Keratinocyte (primary cell): Measurements from ENCODE around the gene OR10A7. TPM values are rescaled to one million over a fixed set of nuclear protein-coding genes. Genes with fewer than 3 reads are reported as not detected.

Experiments used
- DNase-seq: peaks from one replicate; pipeline ENCODE4 v3.0.0-alpha.2; 2011; ENCODE audit warnings: low read depth, missing footprints, low spot score
- FAIRE-seq: peaks from 2 replicates; lab custom pipeline; 2011; peaks lifted over from hg19 to GRCh38; lab: Jason Lieb, UNC
- H2AFZ ChIP-seq: 2 replicates; pipeline ENCODE4 v1.6.0; 2012; ENCODE audit warnings: low read length, control low read depth, inconsistent platforms; ENCODE audit not compliant: control insufficient read depth
- H3K27ac ChIP-seq: 2 replicates; pipeline ENCODE4 v1.5.1; 2011; ENCODE audit warnings: low read length; ENCODE audit not compliant: control insufficient read depth, insufficient read depth
- H3K27me3 ChIP-seq: 3 replicates; pipeline ENCODE4 v1.6.0; 2011; ENCODE audit warnings: low read length; ENCODE audit not compliant: control insufficient read depth, insufficient read depth; ENCODE audit errors: extremely low read depth
- H3K36me3 ChIP-seq, 2 experiments: 2 replicates in 1 of 2; 3 replicates in 1 of 2; pipeline ENCODE4 v1.5.1; 2011; ENCODE audit warnings: low read length in 2 of 2, mild to moderate bottlenecking in 1 of 2; ENCODE audit not compliant: control insufficient read depth in 2 of 2, insufficient read depth in 2 of 2; ENCODE audit errors: extremely low read depth in 1 of 2
- H3K4me1 ChIP-seq: 3 replicates; pipeline ENCODE4 v1.5.1; 2011; ENCODE audit warnings: low read length; ENCODE audit not compliant: control insufficient read depth, insufficient read depth; ENCODE audit errors: extremely low read depth
- H3K4me2 ChIP-seq: 3 replicates; pipeline ENCODE4 v1.6.0; 2011; ENCODE audit warnings: low read depth, low read length; ENCODE audit not compliant: control insufficient read depth, insufficient read depth; ENCODE audit errors: extremely low read depth
- H3K4me3 ChIP-seq, 3 experiments: fragments of 200-600 bp in 1 of 3; sonication (generic) in 1 of 3; 2 replicates in 2 of 3; 3 replicates in 1 of 3; pipeline ENCODE4 v1.5.1; 2011 to 2016; ENCODE audit warnings: low read length in 3 of 3, mild to moderate bottlenecking in 3 of 3, control low read depth in 2 of 3, inconsistent platforms in 1 of 3, low read depth in 1 of 3, mixed read lengths in 1 of 3, mixed run types in 1 of 3, moderate library complexity in 1 of 3; ENCODE audit not compliant: control insufficient read depth in 2 of 3, insufficient read depth in 2 of 3; ENCODE audit errors: extremely low read depth in 1 of 3
- H3K79me2 ChIP-seq: 2 replicates; pipeline ENCODE4 v1.6.0; 2012; ENCODE audit warnings: low read length; ENCODE audit not compliant: control insufficient read depth, insufficient read depth
- H3K9ac ChIP-seq: 3 replicates; pipeline ENCODE4 v1.6.0; 2011; ENCODE audit warnings: low read length; ENCODE audit not compliant: control insufficient read depth, insufficient read depth; ENCODE audit errors: extremely low read depth
- H3K9me1 ChIP-seq: 3 replicates; pipeline ENCODE4 v1.6.0; 2011; ENCODE audit warnings: low read length; ENCODE audit not compliant: control insufficient read depth, insufficient read depth; ENCODE audit errors: extremely low read depth
- H3K9me3 ChIP-seq: 2 replicates; pipeline ENCODE4 v1.5.1; 2012; ENCODE audit warnings: low read depth, low read length; ENCODE audit not compliant: control insufficient read depth
- H4K20me1 ChIP-seq: 3 replicates; pipeline ENCODE4 v1.6.0; 2011; ENCODE audit warnings: low read length; ENCODE audit not compliant: control insufficient read depth, insufficient read depth; ENCODE audit errors: extremely low read depth
- CTCF ChIP-seq, 3 experiments: IDR thresholded peaks in 1 of 3; conservative IDR thresholded peaks in 1 of 3; optimal IDR thresholded peaks in 1 of 3; 2 replicates in 2 of 3; 3 replicates in 1 of 3; pipeline versions ENCODE3 to v1.5.1; 2011; ENCODE audit warnings: low read length in 3 of 3, mild to moderate bottlenecking in 3 of 3, moderate library complexity in 2 of 3, control low read depth in 1 of 3, inconsistent platforms in 1 of 3; ENCODE audit not compliant: insufficient read depth in 2 of 3; ENCODE audit errors: extremely low read depth in 1 of 3
- EZH2 ChIP-seq: IDR thresholded peaks from one replicate; pipeline ENCODE4 v1.6.1; 2012; ENCODE audit warnings: inconsistent platforms, mild to moderate bottlenecking, low read length, moderate library complexity
- dilution Hi-C: fragments of 300-500 bp; cut with MboI; formaldehyde crosslinking; loops from one replicate; pipeline ENCODE4 v1.7.0; 2020; ENCODE audit warnings: low sequenced_read_pairs; ENCODE audit not compliant: extremely low pct_ligation_motif_present
- polyA plus RNA-seq, 5 experiments: library from polyadenylated mRNA; depleted of rRNA in 3 of 5; stranded (reverse) in 3 of 5; stranded (forward) in 1 of 5; unstranded in 1 of 5; fragments of >200 nt; gene quantifications; 1 replicate in 1 of 5; 2 replicates in 3 of 5; 3 replicates in 1 of 5; pipeline versions ENCODE4 v1.2.1 to v1.2.3, GENCODE V29; 2011 to 2012; ENCODE audit warnings: missing spikeins in 2 of 5, low read depth in 1 of 5, low replicate concordance in 1 of 5

The OR10A7 gene
- polyA plus RNA-seq, 1 donor (not counting 4 experiments of a cell fraction or from before 2014, with no cell fraction given): not detected

DNA sequence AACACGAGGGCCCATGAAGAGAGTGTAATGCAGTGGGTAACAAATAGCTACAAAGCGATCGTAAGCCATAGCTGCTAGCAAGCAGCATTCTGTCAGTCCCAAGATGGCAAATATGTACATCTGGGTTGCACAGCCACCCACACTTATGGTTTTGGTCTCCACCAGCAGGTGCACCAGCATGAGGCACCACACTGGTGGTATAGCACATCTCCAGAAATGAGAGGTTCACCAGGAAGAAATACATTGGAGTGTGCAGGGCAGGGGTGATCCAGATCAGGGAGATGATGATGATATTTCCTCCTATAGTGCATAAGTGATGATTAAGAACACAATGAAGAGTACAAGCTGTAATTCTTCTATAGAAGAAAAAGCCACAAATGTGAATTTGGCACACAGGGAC, 26.4 kb upstream of the OR10A7 start:
- no peaks in the 10 kb centered on the region for H3K9me1 ChIP-seq
- no peak overlapping the region for H3K27ac ChIP-seq
- no peaks in the 10 kb centered on the region for H3K79me2 ChIP-seq
- no peaks in the 10 kb centered on the region for H3K36me3 ChIP-seq
- FAIRE-seq: no peak
- no peaks in the 10 kb centered on the region for H3K27me3 ChIP-seq
- H3K4me2 ChIP-seq: no peak overlapping the region
- dilution Hi-C loops: no loop called here
- no peaks in the 10 kb centered on the region for H4K20me1 ChIP-seq
- H3K9ac ChIP-seq: no peak overlapping the region
- DNase-seq: no peak
- no peak overlapping the region for H3K4me3 ChIP-seq
- H3K9me3 ChIP-seq: no peaks in the 10 kb centered on the region
- no peak overlapping the region for H2AFZ ChIP-seq
- no peaks in the 10 kb centered on the region for H3K4me1 ChIP-seq
- no peak for TF ChIP-seq CTCF (optimal IDR thresholded peaks at IDR 0.05 in 1 of 3, IDR thresholded peaks at IDR 0.05 in 1 of 3, conservative IDR thresholded peaks at IDR 0.05 in 1 of 3; ENCODE audit: extremely low read depth in 1 of 3, insufficient read depth in 2 of 3, low read length in 3 of 3)
- TF ChIP-seq EZH2: no peak

DNA sequence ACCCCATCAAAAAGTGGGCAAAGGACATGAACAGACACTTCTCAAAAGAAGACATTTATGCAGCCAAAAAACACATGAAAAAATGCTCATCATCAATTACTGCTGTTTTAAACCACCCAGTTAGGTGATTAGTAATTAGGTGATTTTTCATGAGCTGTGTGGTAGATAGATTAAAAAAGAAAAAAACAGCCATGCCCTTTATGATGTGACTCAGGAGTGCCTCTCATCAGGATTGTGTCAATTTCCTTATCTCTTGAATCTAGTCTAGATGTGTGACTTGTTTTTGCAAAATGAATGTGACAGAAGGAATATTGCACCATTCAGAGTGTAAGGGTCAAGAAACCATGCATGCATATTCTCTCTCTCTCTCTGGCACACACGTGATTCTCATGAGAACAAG, 5.7 kb downstream of the OR10A7 start:
- Histone ChIP-seq H3K36me3 (no peaks in the 10 kb centered on the region), H3K9me3 (no peaks in the 10 kb centered on the region), H3K27me3 (no peaks in the 10 kb centered on the region), H4K20me1 (no peaks in the 10 kb centered on the region), H2AFZ (no peak overlapping the region), H3K4me3 (no peak overlapping the region), H3K79me2 (no peaks in the 10 kb centered on the region), H3K4me2 (no peak overlapping the region), H3K9me1 (no peaks in the 10 kb centered on the region), H3K9ac (no peak overlapping the region), H3K4me1 (no peaks in the 10 kb centered on the region), H3K27ac (no peak overlapping the region)
- DNase-seq (no peak), FAIRE-seq (no peak)
- no peak for TF ChIP-seq CTCF (optimal IDR thresholded peaks at IDR 0.05 in 1 of 3, IDR thresholded peaks at IDR 0.05 in 1 of 3, conservative IDR thresholded peaks at IDR 0.05 in 1 of 3; ENCODE audit: extremely low read depth in 1 of 3, insufficient read depth in 2 of 3, low read length in 3 of 3)
- TF ChIP-seq EZH2: no peak
- dilution Hi-C loops: no loop called here
